ENCODE data around the gene CNOT3. TPM values are rescaled to one million over a fixed set of nuclear protein-coding genes. Genes with fewer than 3 reads are reported as not detected.

The CNOT3 gene
- total RNA-seq, 2 experiments from 2014 or later, result 26.7 to 28.7 TPM

DNA sequence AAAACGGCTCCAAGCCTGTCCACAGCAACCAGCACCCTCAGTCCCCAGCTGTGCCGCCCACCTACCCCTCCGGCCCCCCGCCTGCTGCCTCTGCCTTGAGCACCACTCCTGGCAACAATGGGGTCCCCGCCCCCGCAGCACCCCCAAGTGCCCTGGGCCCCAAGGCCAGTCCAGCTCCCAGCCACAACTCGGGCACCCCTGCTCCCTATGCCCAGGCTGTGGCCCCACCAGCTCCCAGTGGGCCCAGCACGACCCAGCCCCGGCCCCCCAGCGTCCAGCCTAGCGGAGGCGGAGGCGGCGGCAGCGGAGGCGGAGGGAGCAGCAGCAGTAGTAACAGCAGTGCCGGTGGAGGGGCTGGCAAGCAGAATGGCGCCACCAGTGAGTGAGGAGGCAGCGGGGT lies 10.6 kb downstream of the CNOT3 start:
- H3K4me3 Mint-ChIP-seq, result no peak overlapping the region
- H3K27me3 ChIP-seq (ENCODE audit: control insufficient read depth in 1 of 2, insufficient read depth in 2 of 2, low read length in 2 of 2), result no peaks in the 10 kb centered on the region
- ChIA-PET POLR2A (interaction anchor here (1.1 kb wide), 1 partner anchor 11 kb away, joined by 6 read pairs; the partner anchor contains the start of gene CNOT3), CTCF (no interaction called here)
- H3K36me3 Mint-ChIP-seq (ENCODE audit: low read depth), result peaks cover 91% of the 10 kb centered on the region
- H3K9me3 ChIP-seq (ENCODE audit: control insufficient read depth in 1 of 2, insufficient read depth in 1 of 2, low read length in 2 of 2), result no peaks in the 10 kb centered on the region
- DNase-seq (no peak), ATAC-seq (ENCODE audit: poor library complexity) (no peak)
- no peaks in the 10 kb centered on the region for H3K9me3 Mint-ChIP-seq
- intact Hi-C loops (cut with DNase I, micrococcal nuclease), result no loop called here
- H3K27me3 Mint-ChIP-seq, result no peaks in the 10 kb centered on the region
- TF ChIP-seq, protein P1, sequence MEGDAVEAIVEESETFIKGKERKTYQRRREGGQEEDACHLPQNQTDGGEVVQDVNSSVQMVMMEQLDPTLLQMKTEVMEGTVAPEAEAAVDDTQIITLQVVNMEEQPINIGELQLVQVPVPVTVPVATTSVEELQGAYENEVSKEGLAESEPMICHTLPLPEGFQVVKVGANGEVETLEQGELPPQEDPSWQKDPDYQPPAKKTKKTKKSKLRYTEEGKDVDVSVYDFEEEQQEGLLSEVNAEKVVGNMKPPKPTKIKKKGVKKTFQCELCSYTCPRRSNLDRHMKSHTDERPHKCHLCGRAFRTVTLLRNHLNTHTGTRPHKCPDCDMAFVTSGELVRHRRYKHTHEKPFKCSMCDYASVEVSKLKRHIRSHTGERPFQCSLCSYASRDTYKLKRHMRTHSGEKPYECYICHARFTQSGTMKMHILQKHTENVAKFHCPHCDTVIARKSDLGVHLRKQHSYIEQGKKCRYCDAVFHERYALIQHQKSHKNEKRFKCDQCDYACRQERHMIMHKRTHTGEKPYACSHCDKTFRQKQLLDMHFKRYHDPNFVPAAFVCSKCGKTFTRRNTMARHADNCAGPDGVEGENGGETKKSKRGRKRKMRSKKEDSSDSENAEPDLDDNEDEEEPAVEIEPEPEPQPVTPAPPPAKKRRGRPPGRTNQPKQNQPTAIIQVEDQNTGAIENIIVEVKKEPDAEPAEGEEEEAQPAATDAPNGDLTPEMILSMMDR (IDR thresholded peaks at IDR 0.05), result no peak
- H3K27ac Mint-ChIP-seq, result no peak overlapping the region
- H3K4me1 ChIP-seq (ENCODE audit: insufficient read depth, low read length), result peaks cover 2% of the 10 kb centered on the region
- H3K4me3 ChIP-seq (ENCODE audit: low read length), result no peak overlapping the region
- H3K27ac ChIP-seq (ENCODE audit: low read depth in 1 of 2, low read length in 2 of 2), result peak overlapping the region in 1 of 2 donors; percentile 10
- H3K4me1 Mint-ChIP-seq (ENCODE audit: low read depth), result peaks cover 4% of the 10 kb centered on the region
- peaks cover 92% of the 10 kb centered on the region for H3K36me3 ChIP-seq (ENCODE audit: insufficient read depth, low read length)

DNA sequence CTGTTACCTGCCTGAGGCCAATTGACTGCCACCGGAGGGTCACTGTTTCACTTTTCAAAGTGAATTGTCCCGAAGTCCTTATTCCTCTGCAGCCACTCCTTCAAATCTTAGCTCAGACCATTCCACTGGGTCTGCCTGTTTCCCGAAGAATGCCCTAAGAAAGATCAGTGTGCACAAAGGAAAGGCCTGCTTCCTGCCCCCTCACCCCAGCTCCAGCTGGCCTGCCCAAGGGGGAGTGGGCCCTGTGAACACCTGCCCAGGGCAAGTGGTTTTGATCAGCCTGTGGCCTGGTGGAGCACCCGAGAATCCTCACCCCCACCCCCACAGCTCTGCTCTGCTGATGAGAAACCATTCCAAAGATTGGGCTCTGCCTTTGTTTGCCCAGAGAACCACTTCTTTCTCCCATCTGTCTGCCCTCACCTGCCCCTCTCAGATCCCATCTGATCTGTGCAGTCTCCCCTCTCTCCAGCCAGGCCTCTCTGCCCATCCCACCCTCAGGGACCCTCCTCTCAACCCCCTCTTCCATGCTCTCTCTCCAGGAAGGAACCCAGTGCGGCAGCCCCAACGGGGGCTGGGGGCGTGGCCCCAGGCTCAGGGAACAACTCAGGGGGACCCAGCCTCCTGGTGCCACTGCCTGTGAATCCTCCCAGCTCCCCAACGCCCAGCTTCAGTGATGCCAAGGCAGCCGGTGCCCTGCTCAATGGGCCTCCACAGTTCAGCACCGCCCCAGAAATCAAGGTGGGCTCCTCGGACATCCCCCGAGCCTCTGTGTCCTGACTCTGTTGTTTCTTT lies 11.7 kb downstream of the CNOT3 start:
- intact Hi-C loops (cut with DNase I, micrococcal nuclease), result no loop called here
- Mint-ChIP-seq H3K36me3 (ENCODE audit: low read depth) (peaks cover 91% of the 10 kb centered on the region), H3K4me3 (no peak overlapping the region), H3K4me1 (ENCODE audit: low read depth) (peaks cover 15% of the 10 kb centered on the region), H3K27me3 (no peaks in the 10 kb centered on the region), H3K27ac (no peak overlapping the region), H3K9me3 (no peaks in the 10 kb centered on the region)
- H3K4me1 ChIP-seq (ENCODE audit: insufficient read depth, low read length), result peaks cover 13% of the 10 kb centered on the region
- DNase-seq, result no peak
- ATAC-seq (ENCODE audit: poor library complexity), result no peak
- POLR2A ChIA-PET, result interaction anchor here (1.4 to 2.8 kb wide), 2 partner anchors 10 to 12 kb away, joined by 3 to 20 read pairs; partner anchors contain the start of genes CNOT3 and LENG1
- H3K4me3 ChIP-seq (ENCODE audit: low read length), result no peak overlapping the region
- H3K36me3 ChIP-seq (ENCODE audit: insufficient read depth, low read length), result peaks cover 92% of the 10 kb centered on the region
- TF ChIP-seq, protein P1 (IDR thresholded peaks at IDR 0.05), result no peak
- CTCF ChIA-PET, result no interaction called here
- H3K9me3 ChIP-seq (ENCODE audit: control insufficient read depth in 1 of 2, insufficient read depth in 1 of 2, low read length in 2 of 2), result no peaks in the 10 kb centered on the region
- no peaks in the 10 kb centered on the region for H3K27me3 ChIP-seq (ENCODE audit: control insufficient read depth in 1 of 2, insufficient read depth in 2 of 2, low read length in 2 of 2)
- no peak overlapping the region for H3K27ac ChIP-seq (ENCODE audit: low read depth in 1 of 2, low read length in 2 of 2)

DNA sequence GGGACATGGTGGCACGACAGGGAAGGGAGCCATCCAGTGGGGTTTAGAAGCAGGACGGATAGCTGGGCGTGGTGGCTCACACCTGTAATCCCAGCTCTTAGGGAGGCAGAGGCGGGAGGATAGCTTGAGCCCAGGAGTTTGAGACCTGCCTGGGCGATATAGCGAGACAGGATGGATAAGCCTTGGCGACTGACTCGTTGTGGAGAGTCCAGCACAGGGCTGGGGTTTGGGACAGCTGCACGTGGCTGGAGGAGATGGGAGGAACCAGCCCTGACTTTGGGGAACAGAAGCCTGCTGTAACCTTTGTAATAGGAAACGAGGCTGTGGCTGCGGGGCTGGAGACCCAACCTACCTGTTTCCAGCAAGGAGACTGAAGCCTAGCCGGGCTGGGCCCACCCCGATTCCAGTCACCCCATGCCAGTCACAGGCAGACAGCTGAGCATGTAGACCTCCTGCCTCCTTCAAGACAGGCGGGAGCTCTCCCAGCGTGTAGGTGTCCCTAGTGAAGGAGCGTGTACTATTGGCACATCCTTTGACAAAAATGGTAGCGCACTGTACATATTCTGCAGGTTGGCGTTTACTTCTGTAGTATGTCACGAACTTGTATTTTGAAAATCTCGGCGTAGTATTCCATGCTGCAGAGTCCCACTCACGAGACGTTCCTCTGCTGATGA lies 13.9 kb downstream of the CNOT3 start:
- TF ChIP-seq, protein P1 (IDR thresholded peaks at IDR 0.05), result no peak
- CTCF ChIA-PET, result no interaction called here
- Mint-ChIP-seq H3K4me1 (ENCODE audit: low read depth) (peaks cover 25% of the 10 kb centered on the region), H3K27ac (no peak overlapping the region), H3K27me3 (no peaks in the 10 kb centered on the region), H3K4me3 (no peak overlapping the region), H3K36me3 (ENCODE audit: low read depth) (peaks cover 88% of the 10 kb centered on the region), H3K9me3 (no peaks in the 10 kb centered on the region)
- ATAC-seq (ENCODE audit: poor library complexity) (no peak), DNase-seq (no peak)
- H3K27ac ChIP-seq (ENCODE audit: low read depth in 1 of 2, low read length in 2 of 2), result no peak overlapping the region
- no peak overlapping the region for H3K4me3 ChIP-seq (ENCODE audit: low read length)
- POLR2A ChIA-PET, result interaction anchor here (1.0 to 2.8 kb wide), 3 partner anchors 8 to 15 kb away, joined by 3 to 20 read pairs (median 9); partner anchors contain the start of genes CNOT3 and LENG1
- peaks cover 92% of the 10 kb centered on the region for H3K36me3 ChIP-seq (ENCODE audit: insufficient read depth, low read length)
- no peaks in the 10 kb centered on the region for H3K9me3 ChIP-seq (ENCODE audit: control insufficient read depth in 1 of 2, insufficient read depth in 1 of 2, low read length in 2 of 2)
- intact Hi-C loops (cut with DNase I, micrococcal nuclease), result no loop called here
- H3K27me3 ChIP-seq (ENCODE audit: control insufficient read depth in 1 of 2, insufficient read depth in 2 of 2, low read length in 2 of 2), result no peaks in the 10 kb centered on the region
- peaks cover 35% of the 10 kb centered on the region for H3K4me1 ChIP-seq (ENCODE audit: insufficient read depth, low read length)
